ENCODE results near the gene UNCX. TPM values are rescaled to one million over a fixed set of nuclear protein-coding genes. Genes with fewer than 3 reads are reported as not detected.
"Not testable (repeated sequence)": the region's sequence is repeated elsewhere in the genome, so short reads cannot be mapped to it uniquely, and the experiment has no call there.

The UNCX gene
- polyA plus RNA-seq, 1 experiment: not detected

DNA sequence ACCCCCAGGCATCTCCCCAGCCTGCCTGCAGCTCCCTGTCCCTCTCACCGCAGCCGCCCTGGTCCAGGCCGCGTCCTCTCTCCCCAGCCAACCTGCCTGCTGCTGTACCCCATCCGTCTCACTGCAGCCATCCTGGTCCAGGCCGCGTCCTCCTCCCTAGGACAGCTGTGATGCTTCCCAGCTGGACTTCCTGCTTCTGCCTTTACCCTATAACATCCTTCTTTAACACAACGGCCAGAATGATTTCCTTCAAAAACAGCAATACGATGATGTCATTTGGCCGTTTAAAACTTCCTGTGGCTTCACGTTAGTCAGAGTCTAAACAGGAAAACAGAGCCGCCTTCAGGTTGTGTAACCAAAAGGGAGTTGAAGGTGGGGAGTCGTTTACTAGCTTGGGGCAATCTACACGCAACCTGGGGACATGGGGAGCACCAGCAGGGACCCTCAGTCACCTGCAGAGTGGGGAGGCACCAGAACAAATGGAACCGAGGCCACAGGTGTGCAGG, 40.4 kb upstream of the UNCX start:
- peak; percentile 35 for DNase-seq (ENCODE audit: low read depth)
- TF ChIP-seq CTCF (IDR thresholded peaks at IDR 0.05; ENCODE audit: insufficient read depth, low read depth, low read length): no peak
- H3K4me3 ChIP-seq (ENCODE audit: low read depth, low read length): no peak overlapping the region
- no peaks in the 10 kb centered on the region for H3K36me3 ChIP-seq (ENCODE audit: control insufficient read depth, insufficient read depth, low read length)
- ChIA-PET POLR2A (no interaction called here), CTCF (interaction anchor here (0.7 to 4.5 kb wide), 10 partner anchors 9 to 282 kb away, joined by 3 to 53 read pairs (median 14); no protein-coding TSS in a partner anchor)
- H3K27me3 ChIP-seq (ENCODE audit: control insufficient read depth, insufficient read depth, low read length): peaks cover 3% of the 10 kb centered on the region

GRCh38 chr7:1193593-1194424, 38.9 kb upstream of the UNCX start:
- no peak for DNase-seq (ENCODE audit: low read depth)
- CTCF ChIA-PET: interaction anchor here (0.8 to 4.5 kb wide), 27 partner anchors 8 to 398 kb away, joined by 3 to 53 read pairs (median 4); no protein-coding TSS in a partner anchor
- Histone ChIP-seq H3K4me3 (ENCODE audit: low read depth, low read length) (no peak overlapping the region), H3K27me3 (ENCODE audit: control insufficient read depth, insufficient read depth, low read length) (peaks cover 1% of the 10 kb centered on the region), H3K36me3 (ENCODE audit: control insufficient read depth, insufficient read depth, low read length) (no peaks in the 10 kb centered on the region)
- peak; percentile 63 for TF ChIP-seq CTCF (IDR thresholded peaks at IDR 0.05; ENCODE audit: insufficient read depth, low read depth, low read length)
- POLR2A ChIA-PET: no interaction called here

GRCh38 chr7:1196441-1196840, 36.2 kb upstream of the UNCX start:
- POLR2A ChIA-PET; H3K4me3 ChIP-seq (ENCODE audit: low read depth, low read length); DNase-seq (ENCODE audit: low read depth); H3K36me3 ChIP-seq (ENCODE audit: control insufficient read depth, insufficient read depth, low read length): not testable (repeated sequence)
- peaks cover 10% of the 10 kb centered on the region for H3K27me3 ChIP-seq (ENCODE audit: control insufficient read depth, insufficient read depth, low read length)
- CTCF ChIA-PET: interaction anchor here (0.7 to 1.8 kb wide), 2 partner anchors 20 to 276 kb away, joined by 6 read pairs; no protein-coding TSS in a partner anchor

DNA sequence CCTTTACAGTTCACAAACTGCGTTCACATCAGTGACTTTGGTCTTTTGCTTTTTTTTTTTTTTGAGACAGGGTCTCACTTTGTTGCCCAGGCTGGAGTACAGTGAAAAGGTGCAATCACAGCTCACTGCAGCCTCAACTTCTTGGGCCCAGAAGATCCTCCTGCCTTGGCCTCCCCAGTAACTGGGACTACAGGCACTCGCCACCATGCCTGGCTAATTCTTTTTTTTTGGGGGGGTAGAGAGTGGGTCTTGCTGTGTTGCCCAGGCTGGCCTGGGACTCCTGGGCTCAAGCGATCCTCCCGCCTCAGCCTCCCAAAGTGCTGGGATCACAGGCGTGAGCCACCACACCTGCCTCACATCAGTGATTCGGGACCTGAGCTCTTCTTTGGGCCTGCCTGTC, 35.7 kb upstream of the UNCX start:
- ChIA-PET CTCF (interaction anchor here (0.7 to 1.8 kb wide), 3 partner anchors 20 to 276 kb away, joined by 5 to 6 read pairs (median 6); no protein-coding TSS in a partner anchor), POLR2A (no interaction called here)
- H3K27me3 ChIP-seq (ENCODE audit: control insufficient read depth, insufficient read depth, low read length): peaks cover 13% of the 10 kb centered on the region
- no peak overlapping the region for H3K4me3 ChIP-seq (ENCODE audit: low read depth, low read length)
- no peak for DNase-seq (ENCODE audit: low read depth)
- TF ChIP-seq CTCF (IDR thresholded peaks at IDR 0.05; ENCODE audit: insufficient read depth, low read depth, low read length): no peak
- H3K36me3 ChIP-seq (ENCODE audit: control insufficient read depth, insufficient read depth, low read length): no peaks in the 10 kb centered on the region

GRCh38 chr7:1197997-1198625, 34.6 kb upstream of the UNCX start:
- no peaks in the 10 kb centered on the region for H3K36me3 ChIP-seq (ENCODE audit: control insufficient read depth, insufficient read depth, low read length)
- no peak overlapping the region for H3K4me3 ChIP-seq (ENCODE audit: low read depth, low read length)
- ChIA-PET POLR2A (no interaction called here), CTCF (interaction anchor here (0.6 to 1.8 kb wide), 7 partner anchors 13 to 276 kb away, joined by 3 to 6 read pairs (median 4); no protein-coding TSS in a partner anchor)
- DNase-seq (ENCODE audit: low read depth): peak; percentile 90
- peaks cover 13% of the 10 kb centered on the region for H3K27me3 ChIP-seq (ENCODE audit: control insufficient read depth, insufficient read depth, low read length)
- no peak for TF ChIP-seq CTCF (IDR thresholded peaks at IDR 0.05; ENCODE audit: insufficient read depth, low read depth, low read length)

Measured in BJ (cell line).